Neuron (in vitro differentiated cells): ENCODE results near the gene WDR90.

Experiments used
- H2AFZ ChIP-seq: one replicate; pipeline ENCODE4 v1.6.1; 2013; ENCODE audit warnings: low read depth, mild to moderate bottlenecking, inconsistent platforms, low read length, moderate library complexity
- H3K27me3 ChIP-seq: one replicate; pipeline ENCODE4 v1.6.1; 2013; ENCODE audit warnings: low read length; ENCODE audit not compliant: insufficient read depth
- H3K36me3 ChIP-seq: one replicate; pipeline ENCODE4 v1.6.1; 2013; ENCODE audit warnings: low read length; ENCODE audit not compliant: insufficient read depth
- H3K4me1 ChIP-seq: one replicate; pipeline ENCODE4 v1.6.1; 2013; ENCODE audit warnings: low read length; ENCODE audit not compliant: insufficient read depth
- H3K4me3 ChIP-seq: 2 replicates; pipeline ENCODE4 v1.5.1; 2013; ENCODE audit warnings: mild to moderate bottlenecking, low read length, moderate library complexity
- H3K9me3 ChIP-seq: one replicate; pipeline ENCODE4 v1.6.1; 2013; ENCODE audit warnings: low read length

Gene WDR90

DNA sequence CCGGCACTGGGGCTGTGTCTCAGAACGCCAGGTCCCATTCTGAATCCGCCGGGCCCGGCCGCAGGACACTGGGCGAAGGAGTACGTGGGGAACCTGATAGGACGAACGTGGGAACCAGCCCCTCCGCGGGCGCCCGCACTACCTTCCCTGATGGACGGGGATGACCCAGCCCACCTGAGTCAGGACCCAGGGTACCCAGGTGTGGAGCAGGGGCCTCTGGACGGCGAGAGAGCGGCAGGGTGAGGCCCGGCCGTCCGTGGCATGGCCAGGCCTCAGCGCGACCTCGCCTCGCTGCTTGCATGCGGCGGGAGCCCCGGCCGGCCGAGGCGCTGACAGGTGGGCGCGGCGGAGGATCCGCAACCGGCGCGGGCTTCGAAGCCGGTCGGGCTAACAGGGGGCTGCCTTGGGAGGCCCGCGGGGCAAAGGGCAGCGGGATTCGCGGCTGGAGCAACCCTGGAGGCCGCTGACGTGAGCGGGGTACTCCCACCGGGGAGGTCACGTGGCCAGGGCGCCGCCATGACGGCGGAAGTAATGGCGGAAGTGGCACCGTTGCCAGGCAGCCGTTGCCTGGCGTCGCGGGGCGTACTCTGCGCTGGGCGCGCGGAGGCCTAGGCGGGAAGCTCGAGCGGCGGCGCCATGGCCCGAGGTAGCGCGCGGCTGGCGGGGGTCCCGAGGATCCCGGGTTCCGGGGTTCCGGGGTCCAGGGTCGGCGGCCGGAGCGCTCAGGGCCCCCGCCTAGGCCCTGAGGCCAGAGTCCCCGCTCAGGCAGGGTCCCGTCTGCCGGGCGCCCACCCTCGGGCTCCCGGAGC, at the start of gene WDR90:
Gene WDR90, plus strand, starts transcription at position 585 of the 809 bp plus-strand sequence. Its CDS starts 52 bp downstream, at position 637.
- H3K36me3 ChIP-seq = peaks cover 13% of the 10 kb centered on the region
- H3K4me1 ChIP-seq = peaks cover 17% of the 10 kb centered on the region
- peak within 1 kb of the TSS; percentile 95 for H3K4me3 ChIP-seq
- peak within 1 kb of the TSS; percentile 82 for H2AFZ ChIP-seq
- H3K27me3 ChIP-seq = no peaks in the 10 kb centered on the region
- H3K9me3 ChIP-seq = no peaks in the 10 kb centered on the region

DNA sequence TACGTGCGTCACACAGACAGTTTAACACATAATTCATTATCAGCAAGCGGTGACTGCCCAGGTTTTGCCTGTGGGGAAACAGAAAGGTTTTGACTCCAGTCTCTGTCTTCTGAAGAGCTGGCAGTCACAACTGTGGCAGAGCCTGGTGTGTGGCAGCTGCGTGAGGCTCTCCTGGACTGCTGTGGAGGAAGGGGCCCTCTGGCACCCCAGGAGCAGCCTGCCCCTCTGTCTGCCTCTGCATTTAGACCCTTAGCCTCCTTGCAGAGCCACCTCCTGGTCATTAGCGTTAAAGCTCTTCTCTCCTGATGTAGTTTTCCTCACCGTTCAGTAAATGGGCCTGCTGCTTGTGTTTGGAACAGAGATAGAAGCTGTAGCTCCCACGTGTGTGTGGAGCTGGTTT, 48.4 kb upstream of the WDR90 start:
- peaks cover 10% of the 10 kb centered on the region for H3K9me3 ChIP-seq
- H3K4me1 ChIP-seq = peaks cover 2% of the 10 kb centered on the region
- no peaks in the 10 kb centered on the region for H3K27me3 ChIP-seq
- no peak overlapping the region for H2AFZ ChIP-seq
- peaks cover 11% of the 10 kb centered on the region for H3K36me3 ChIP-seq
- no peak overlapping the region for H3K4me3 ChIP-seq

DNA sequence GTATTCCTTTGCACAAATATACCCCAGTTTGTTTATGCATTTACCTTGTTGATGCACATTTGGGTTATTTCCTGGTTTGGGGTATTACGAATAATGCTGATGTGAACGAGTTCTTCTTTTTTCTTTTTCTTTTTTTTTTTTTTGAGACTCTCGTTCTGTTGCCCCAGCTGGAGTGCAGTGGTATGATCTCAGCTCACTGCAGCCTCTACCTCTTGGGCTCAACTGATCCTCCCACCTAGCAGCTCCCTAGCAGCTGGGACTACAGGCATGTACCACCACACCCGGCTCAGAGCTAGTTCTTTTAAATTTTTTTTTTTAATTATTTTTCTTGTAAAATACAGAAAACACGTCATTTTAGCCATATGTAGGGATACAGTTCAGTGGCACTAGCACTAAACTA, 45.2 kb upstream of the WDR90 start:
- H3K4me1 ChIP-seq = peaks cover 2% of the 10 kb centered on the region
- H3K9me3 ChIP-seq = peaks cover 17% of the 10 kb centered on the region

DNA sequence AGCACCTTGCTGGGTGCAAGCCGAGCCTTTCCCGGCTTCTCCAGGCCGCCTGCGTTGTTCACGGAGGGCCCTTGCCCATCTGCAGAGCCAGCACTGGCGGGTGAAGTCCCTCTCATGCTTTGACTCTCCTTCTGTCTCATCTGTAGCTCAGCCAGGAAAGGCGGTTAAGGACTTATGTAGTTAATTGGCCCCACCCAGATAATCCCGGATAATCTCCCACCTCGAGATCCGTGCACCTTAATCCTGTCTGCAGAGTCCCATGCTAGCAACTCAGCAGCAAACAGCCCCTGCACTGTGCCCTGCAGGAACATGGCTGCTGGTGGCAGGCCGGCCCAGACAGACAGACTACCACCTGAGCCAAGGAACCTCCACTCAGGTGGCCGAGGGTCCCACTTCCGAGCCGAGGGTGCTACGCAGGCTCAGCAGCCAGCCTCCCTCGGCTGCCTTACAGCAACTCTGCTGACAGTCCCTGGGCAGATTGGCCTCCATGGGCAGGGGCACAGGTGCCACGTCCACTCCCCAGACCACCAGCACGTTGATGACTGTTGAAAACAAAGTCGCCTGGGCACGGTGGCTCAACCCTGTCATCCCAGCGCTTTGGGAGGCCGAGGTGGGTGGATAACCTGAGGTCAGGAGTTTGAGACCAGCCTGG, 42.4 kb upstream of the WDR90 start:
- Histone ChIP-seq H3K4me1 (no peaks in the 10 kb centered on the region), H3K27me3 (no peaks in the 10 kb centered on the region), H3K9me3 (peaks cover 23% of the 10 kb centered on the region), H3K36me3 (peaks cover 3% of the 10 kb centered on the region), H3K4me3 (no peak overlapping the region), H2AFZ (no peak overlapping the region)

More for the DNA sequence above, 45.2 kb upstream of the WDR90 start:
- Histone ChIP-seq H2AFZ (no peak overlapping the region), H3K4me3 (no peak overlapping the region), H3K27me3 (no peaks in the 10 kb centered on the region), H3K36me3 (peaks cover 7% of the 10 kb centered on the region)

DNA sequence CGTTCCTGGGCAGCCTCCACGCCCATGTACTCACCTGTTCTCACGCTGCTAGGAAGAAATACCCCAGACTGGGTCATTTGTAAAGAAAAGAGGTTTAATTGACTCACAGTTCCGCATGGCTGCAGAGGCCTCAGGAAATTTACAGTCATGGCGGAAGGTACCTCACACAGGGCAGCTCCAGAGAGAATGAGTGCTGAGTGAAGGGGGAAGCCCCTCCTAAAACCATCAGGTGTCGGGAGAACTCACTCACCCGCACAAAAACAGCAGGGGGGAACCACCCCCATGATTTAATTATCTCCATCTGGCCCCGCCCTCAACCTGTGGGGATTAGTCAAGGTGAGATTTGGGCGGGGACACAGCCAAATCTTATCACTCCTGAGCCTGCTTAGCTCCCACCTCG, 41.1 kb upstream of the WDR90 start:
- peaks cover 23% of the 10 kb centered on the region for H3K9me3 ChIP-seq
- no peak overlapping the region for H2AFZ ChIP-seq
- peaks cover 2% of the 10 kb centered on the region for H3K36me3 ChIP-seq
- no peak overlapping the region for H3K4me3 ChIP-seq
- no peaks in the 10 kb centered on the region for H3K27me3 ChIP-seq
- no peaks in the 10 kb centered on the region for H3K4me1 ChIP-seq

DNA sequence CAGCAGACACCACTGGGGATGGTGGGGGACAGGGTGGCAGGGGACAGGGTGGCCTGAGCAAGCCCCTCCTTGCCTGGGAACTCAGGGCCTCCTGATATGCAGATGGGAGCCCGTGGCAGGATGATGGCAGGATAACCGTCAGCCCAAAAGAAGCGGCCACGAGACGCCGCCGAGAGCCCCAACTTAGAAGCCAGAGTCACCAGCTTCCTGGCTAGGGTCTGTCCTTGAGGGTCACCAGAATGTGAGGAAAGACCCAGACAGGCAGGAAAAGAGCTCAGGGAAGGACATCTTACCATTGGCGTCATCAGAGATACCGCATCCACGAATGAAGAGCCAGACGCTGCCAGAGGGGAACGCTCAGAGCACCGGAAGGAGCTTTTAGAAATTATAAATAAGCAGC, 39.8 kb upstream of the WDR90 start:
- no peak overlapping the region for H3K4me3 ChIP-seq
- no peaks in the 10 kb centered on the region for H3K4me1 ChIP-seq
- peaks cover 5% of the 10 kb centered on the region for H3K36me3 ChIP-seq
- H2AFZ ChIP-seq = no peak overlapping the region
- H3K27me3 ChIP-seq = no peaks in the 10 kb centered on the region
- peaks cover 28% of the 10 kb centered on the region for H3K9me3 ChIP-seq

DNA sequence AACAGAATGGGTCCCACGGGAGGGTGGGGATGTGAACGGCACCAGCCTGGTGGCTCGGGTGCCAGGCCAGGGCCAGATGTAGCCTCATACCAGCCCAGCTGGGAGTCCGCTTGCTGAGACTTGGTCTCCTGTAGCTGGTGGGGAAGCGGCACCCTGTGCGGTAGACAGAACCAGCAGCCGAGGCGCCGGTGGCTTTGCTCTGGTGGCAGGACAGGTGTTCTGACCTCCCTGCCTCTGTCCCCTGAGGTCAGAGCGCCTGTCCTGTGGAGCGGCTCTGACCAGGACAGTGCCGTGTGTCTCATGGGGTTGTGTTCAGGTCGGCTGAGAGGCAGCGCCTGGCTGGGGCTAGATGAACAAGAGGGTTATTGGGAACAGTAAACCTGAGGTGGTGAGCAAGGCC, 39.2 kb upstream of the WDR90 start:
- peaks cover 5% of the 10 kb centered on the region for H3K36me3 ChIP-seq
- H3K4me3 ChIP-seq = no peak overlapping the region
- peaks cover 31% of the 10 kb centered on the region for H3K9me3 ChIP-seq
- H3K27me3 ChIP-seq = no peaks in the 10 kb centered on the region
- no peaks in the 10 kb centered on the region for H3K4me1 ChIP-seq
- H2AFZ ChIP-seq = no peak overlapping the region

DNA sequence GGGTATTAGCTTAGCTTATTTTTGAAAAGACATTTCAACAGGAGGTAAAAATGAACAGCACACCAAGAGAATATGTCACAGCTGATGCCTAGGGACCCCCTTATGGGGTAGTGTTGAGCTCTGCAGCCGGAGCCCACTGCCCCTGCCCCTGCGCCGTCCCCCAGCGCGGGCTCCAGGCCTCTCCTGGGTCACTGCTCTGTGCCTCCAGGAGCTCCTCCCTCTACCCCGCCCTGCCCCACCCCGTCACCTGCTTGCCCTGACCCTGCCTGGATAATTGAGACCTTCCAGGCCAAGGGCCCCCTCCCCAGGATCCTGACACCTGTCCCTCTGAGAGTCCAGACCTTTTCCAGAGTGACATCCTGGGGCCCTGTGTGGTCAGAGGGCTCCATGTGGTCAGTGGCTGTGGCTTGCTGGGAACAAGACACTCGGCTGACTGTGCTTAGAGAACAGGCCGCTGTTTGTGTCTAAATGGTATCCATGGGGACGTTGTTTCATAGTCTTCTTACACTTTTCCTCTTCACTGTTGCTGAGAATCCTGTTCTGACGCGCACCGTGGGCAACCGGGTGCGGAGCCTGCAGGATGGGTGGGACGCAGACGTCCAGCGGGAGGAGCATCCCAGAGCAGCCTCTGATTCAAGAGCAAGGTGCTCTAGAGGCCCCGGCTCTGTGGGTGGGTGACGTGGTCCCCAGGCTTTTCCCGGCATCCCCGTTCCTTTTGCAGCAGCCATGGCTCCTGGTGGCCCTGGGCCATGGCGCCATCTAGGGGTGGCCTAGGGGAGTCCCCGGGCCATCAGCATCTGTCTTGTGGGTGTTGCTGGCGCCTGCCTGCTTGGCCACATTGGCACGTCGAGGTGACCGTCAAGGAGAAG, 38.4 kb upstream of the WDR90 start:
- Histone ChIP-seq H3K4me3 (no peak overlapping the region), H3K36me3 (peaks cover 5% of the 10 kb centered on the region), H3K4me1 (no peaks in the 10 kb centered on the region), H3K27me3 (no peaks in the 10 kb centered on the region), H3K9me3 (peaks cover 24% of the 10 kb centered on the region), H2AFZ (no peak overlapping the region)

DNA sequence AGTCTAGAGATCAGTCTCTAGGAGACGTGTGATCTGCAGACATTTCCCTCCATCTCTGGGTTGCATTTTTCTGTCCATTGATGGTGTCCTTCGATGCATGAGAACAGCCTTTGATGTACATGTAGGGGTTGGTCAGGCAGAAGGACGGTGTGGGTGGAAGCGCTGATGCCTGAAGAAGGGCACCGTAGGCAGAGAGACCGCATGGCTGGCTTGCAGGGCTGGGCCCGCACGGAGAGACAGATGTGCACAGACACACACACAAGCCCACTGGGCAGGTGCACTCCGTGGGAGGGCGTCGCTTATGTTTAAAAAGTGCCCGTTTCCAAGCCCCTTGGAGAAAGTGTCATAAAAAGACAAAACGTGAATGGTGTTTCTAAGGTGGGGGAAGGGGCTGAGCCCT, 34.0 kb upstream of the WDR90 start:
- H2AFZ ChIP-seq = no peak overlapping the region
- H3K4me1 ChIP-seq = no peaks in the 10 kb centered on the region
- H3K36me3 ChIP-seq = peaks cover 5% of the 10 kb centered on the region

DNA sequence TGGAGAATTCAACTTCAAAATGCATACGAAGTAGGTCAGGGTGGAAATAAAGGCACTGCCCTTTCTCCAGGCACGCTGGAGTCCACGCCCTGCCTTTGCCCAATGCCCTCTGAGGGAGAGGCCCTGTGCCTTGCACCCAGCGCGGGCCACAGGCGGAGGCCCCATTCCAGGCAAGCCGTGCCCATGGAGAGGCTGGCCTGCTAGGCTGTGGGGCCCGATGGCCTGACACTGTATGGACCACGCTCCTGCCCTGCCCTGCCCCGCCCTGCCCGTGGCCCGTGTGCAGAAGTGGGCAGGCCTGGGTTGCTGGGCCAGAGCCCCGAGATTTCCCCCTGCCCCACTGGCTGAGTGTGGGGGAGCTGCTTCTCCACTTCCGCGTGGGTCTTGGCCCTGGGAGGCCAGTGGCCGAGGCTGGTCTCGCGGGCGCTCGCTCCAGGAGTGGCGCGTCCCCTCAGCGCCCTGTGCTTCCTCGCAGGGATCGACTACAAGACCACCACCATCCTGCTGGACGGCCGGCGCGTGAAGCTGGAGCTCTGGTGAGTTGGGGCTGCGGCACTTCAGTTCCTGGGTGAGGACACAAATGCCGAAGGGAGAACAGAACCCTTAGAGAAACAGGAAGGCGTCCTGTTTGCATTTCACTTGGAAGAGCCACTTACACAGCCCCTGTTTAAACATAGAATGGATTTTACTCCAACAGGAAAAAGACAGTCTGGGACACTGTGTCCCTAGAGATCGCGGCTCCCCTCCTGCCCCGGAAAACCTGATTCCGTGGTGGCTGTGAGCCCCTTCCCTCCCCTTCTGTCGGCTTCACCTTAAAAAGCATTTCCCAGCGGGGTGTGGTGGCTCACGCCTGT, 32.2 kb upstream of the WDR90 start:
- Histone ChIP-seq H3K4me1 (no peaks in the 10 kb centered on the region), H3K4me3 (no peak overlapping the region), H2AFZ (no peak overlapping the region), H3K27me3 (no peaks in the 10 kb centered on the region), H3K36me3 (peaks cover 5% of the 10 kb centered on the region), H3K9me3 (peaks cover 12% of the 10 kb centered on the region)

More for the DNA sequence above, 34.0 kb upstream of the WDR90 start:
- H3K4me3 ChIP-seq = no peak overlapping the region
- H3K9me3 ChIP-seq = peaks cover 15% of the 10 kb centered on the region
- H3K27me3 ChIP-seq = no peaks in the 10 kb centered on the region

DNA sequence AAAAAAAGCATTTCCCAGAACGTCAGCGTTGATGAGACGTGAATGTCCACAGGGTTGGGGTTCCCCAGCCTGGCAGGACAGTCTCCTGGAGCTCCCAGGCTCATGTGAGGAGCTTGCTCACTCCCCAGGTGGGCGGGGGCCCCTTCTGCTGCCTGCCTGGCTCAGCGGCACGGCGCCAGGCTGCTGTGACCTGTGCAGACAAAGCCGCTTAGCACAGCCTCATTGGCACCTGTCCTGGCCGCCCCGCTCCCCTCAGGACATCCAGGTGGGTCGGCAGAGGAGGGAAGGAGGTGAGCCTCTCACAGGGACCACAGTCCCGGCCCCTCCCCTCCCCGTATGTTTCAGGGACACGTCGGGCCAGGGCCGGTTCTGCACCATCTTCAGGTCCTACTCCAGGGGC, 31.3 kb upstream of the WDR90 start:
- Histone ChIP-seq H3K36me3 (peaks cover 5% of the 10 kb centered on the region), H2AFZ (no peak overlapping the region), H3K9me3 (peaks cover 12% of the 10 kb centered on the region), H3K4me1 (no peaks in the 10 kb centered on the region), H3K4me3 (no peak overlapping the region), H3K27me3 (no peaks in the 10 kb centered on the region)

DNA sequence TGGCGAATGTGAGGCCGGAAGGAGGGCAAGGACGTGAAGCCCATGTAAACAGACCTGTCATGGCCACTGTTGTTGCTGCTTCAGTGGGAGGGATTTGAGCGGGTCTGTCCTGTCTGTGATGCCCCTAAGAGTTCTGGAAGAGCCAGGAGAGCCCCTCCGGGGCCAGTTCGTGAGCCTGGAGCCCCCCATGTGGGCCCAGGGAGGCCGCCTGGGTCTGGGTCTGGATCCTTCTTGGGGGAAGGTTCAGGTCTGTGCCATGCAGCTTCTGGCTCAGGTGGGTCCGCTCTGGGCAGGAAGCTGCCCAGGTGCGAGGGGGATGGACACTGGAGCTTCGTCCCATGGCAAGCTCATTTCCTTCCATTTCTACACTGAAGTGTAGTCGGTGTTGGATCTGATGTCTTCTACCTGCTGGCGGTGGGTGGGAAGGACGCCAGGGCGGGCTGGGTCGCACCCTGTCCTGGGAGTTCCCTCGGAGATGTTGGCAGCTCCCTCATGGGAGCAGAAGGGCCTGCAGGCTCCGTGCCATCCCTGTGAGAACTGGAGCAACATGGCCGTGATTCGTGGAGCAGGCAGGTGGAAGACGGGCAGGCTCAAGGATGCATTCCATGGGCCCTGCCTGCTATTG, 29.6 kb upstream of the WDR90 start:
- Histone ChIP-seq H3K27me3 (no peaks in the 10 kb centered on the region), H3K36me3 (no peaks in the 10 kb centered on the region), H3K4me3 (no peak overlapping the region), H3K9me3 (peaks cover 2% of the 10 kb centered on the region), H2AFZ (no peak overlapping the region), H3K4me1 (no peaks in the 10 kb centered on the region)
